OCI-LY7 (cell line): Measurements from ENCODE around the gene HYCC1. TPM values are rescaled to one million over a fixed set of nuclear protein-coding genes. Genes with fewer than 3 reads are reported as not detected.

Experiments
- BruUV-seq: library from RNA; stranded (reverse); fragments of 400-500 nt; replicated peaks from 2 replicates; lab custom pipeline; 2021; lab: Mats Ljungman, UMichigan
- CTCF ChIA-PET: fragments of 300-600 bp; sonication (Branson Sonifier 250); formaldehyde crosslinking; loops from one replicate; lab custom pipeline; 2022; ENCODE audit warnings: antibody characterized with exemption; ENCODE audit not compliant: unreplicated experiment; lab: Charles Lee
- POLR2A ChIA-PET: fragments of 300-600 bp; sonication (Branson Sonifier 250); formaldehyde crosslinking; loops from one replicate; lab custom pipeline; 2022; ENCODE audit warnings: antibody characterized with exemption; lab: Charles Lee
- DNase-seq: peaks from one replicate; pipeline ENCODE4 v3.0.0-alpha.2; 2015; ENCODE audit warnings: low spot score
- H2AFZ ChIP-seq: fragments of 200-600 bp; sonication (generic), shearing (Covaris generic); 2 replicates; pipeline ENCODE4 v1.6.1; 2014; ENCODE audit warnings: mild to moderate bottlenecking, antibody characterized with exemption, low read length, moderate library complexity
- H3K27ac ChIP-seq: fragments of 200-600 bp; sonication (generic); 2 replicates; pipeline ENCODE4 v1.5.1; 2014; ENCODE audit warnings: mixed run types, low read depth, mild to moderate bottlenecking, moderate library complexity, low read length, inconsistent platforms; ENCODE audit not compliant: poor library complexity, severe bottlenecking
- H3K36me3 ChIP-seq: fragments of 200-600 bp; sonication (generic); 2 replicates; pipeline ENCODE4 v1.6.1; 2014; ENCODE audit warnings: mild to moderate bottlenecking, antibody characterized with exemption, low read length, moderate library complexity, mixed read lengths; ENCODE audit not compliant: insufficient read depth
- H3K4me1 ChIP-seq: fragments of 200-600 bp; sonication (generic); 2 replicates; pipeline ENCODE4 v1.5.1; 2014; ENCODE audit warnings: mild to moderate bottlenecking, low read length; ENCODE audit not compliant: insufficient read depth, poor library complexity, severe bottlenecking
- H3K4me2 ChIP-seq: fragments of 200-600 bp; sonication (generic); 2 replicates; pipeline ENCODE4 v1.6.1; 2014; ENCODE audit warnings: mild to moderate bottlenecking, low read length
- H3K4me3 ChIP-seq: fragments of 200-600 bp; sonication (generic); 2 replicates; pipeline ENCODE4 v1.5.1; 2014; ENCODE audit warnings: mild to moderate bottlenecking, low read depth, low read length; ENCODE audit not compliant: poor library complexity, severe bottlenecking
- H3K79me2 ChIP-seq: fragments of 200-600 bp; sonication (generic); 2 replicates; pipeline ENCODE4 v1.6.1; 2016; ENCODE audit warnings: low read depth, mild to moderate bottlenecking, low read length, moderate library complexity, mixed read lengths; ENCODE audit not compliant: insufficient read depth
- H3K9me2 ChIP-seq: fragments of 200-600 bp; sonication (generic); 2 replicates; pipeline ENCODE4 v1.6.1; 2016; ENCODE audit warnings: mild to moderate bottlenecking, low read length, mixed read lengths; ENCODE audit not compliant: insufficient read depth
- H3K9me3 ChIP-seq: fragments of 200-600 bp; sonication (generic); 2 replicates; pipeline ENCODE4 v1.6.1; 2014; ENCODE audit warnings: mild to moderate bottlenecking, mixed run types, low read length, mixed read lengths
- H4K20me1 ChIP-seq: fragments of 200-600 bp; sonication (generic); 2 replicates; pipeline ENCODE4 v1.6.1; 2014; ENCODE audit warnings: mild to moderate bottlenecking, antibody characterized with exemption, low read length, moderate library complexity, mixed read lengths; ENCODE audit not compliant: insufficient read depth
- CTCF ChIP-seq: fragments of 200-600 bp; sonication (generic); conservative IDR thresholded peaks from 2 replicates; pipeline ENCODE4 v1.5.1; 2014; ENCODE audit warnings: mild to moderate bottlenecking, antibody characterized with exemption, low read length, moderate library complexity, mixed read lengths
- EZH2phosphoT487 ChIP-seq: fragments of 200-600 bp; sonication (generic); IDR thresholded peaks from 2 replicates; pipeline ENCODE4 v1.6.1; 2018; ENCODE audit warnings: low read depth, borderline replicate concordance, mild to moderate bottlenecking, mixed run types, antibody characterized with exemption, low read length, moderate library complexity, mixed read lengths
- intact Hi-C: fragments of 100-400 bp; cut with micrococcal nuclease; formaldehyde crosslinking; loops from one replicate; pipeline ENCODE4 v1.10.0; 2022; ENCODE audit not compliant: unreplicated experiment
- total RNA-seq, 2 experiments: library from RNA; depleted of rRNA in 1 of 2; stranded (reverse); fragments of >200 nt in 1 of 2; shearing (Covaris generic) in 1 of 2; gene quantifications; 2 replicates each; pipeline ENCODE4 v1.2.3, GENCODE V29; 2014 to 2022

Gene HYCC1
- total RNA-seq, 2 experiments from 2014 or later: 43.3 to 157 TPM

DNA sequence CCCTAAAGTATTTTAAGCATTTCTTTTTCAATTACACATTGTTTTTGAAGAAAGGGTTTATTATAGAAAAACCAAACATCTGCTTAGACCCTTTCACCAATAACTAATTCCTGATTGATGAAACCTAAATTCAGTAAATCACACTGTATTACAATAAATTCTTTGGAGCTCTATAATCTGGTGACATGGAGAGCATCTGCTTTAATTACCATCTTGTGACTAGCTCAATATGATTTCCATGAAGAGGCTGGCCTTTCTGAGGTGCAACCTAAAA, 9.7 kb downstream of the HYCC1 start:
- peaks cover 46% of the 10 kb centered on the region for H3K4me1 ChIP-seq
- no peak overlapping the region for H2AFZ ChIP-seq
- H3K79me2 ChIP-seq: peaks cover 100% of the 10 kb centered on the region
- no peak overlapping the region for H3K4me3 ChIP-seq
- H3K9me3 ChIP-seq: no peaks in the 10 kb centered on the region
- intact Hi-C loops: no loop called here
- H3K27ac ChIP-seq: no peak overlapping the region
- no TSS peak for BruUV-seq
- no peak overlapping the region for H3K4me2 ChIP-seq
- DNase-seq: no peak
- H3K9me2 ChIP-seq: no peaks in the 10 kb centered on the region; the same call in 1 of the 2 replicates
- POLR2A ChIA-PET: interaction anchor here (1.4 to 3.8 kb wide), 4 partner anchors 8 to 34 kb away, joined by 4 to 24 read pairs (median 6); no protein-coding TSS in a partner anchor
- TF ChIP-seq CTCF (no peak), EZH2phosphoT487 (no peak)
- peaks cover 23% of the 10 kb centered on the region for H4K20me1 ChIP-seq
- peaks cover 20% of the 10 kb centered on the region for H3K36me3 ChIP-seq
- CTCF ChIA-PET: no interaction called here

GRCh38 chr7:23003505-23004246, 10.3 kb downstream of the HYCC1 start:
- CTCF ChIA-PET: no interaction called here
- H3K4me3 ChIP-seq: no peak overlapping the region
- no peaks in the 10 kb centered on the region for H3K9me3 ChIP-seq
- no peak overlapping the region for H2AFZ ChIP-seq
- no peak overlapping the region for H3K27ac ChIP-seq
- TF ChIP-seq EZH2phosphoT487: no peak
- no peak for TF ChIP-seq CTCF
- intact Hi-C loops: no loop called here
- H3K4me2 ChIP-seq: no peak overlapping the region
- peaks cover 50% of the 10 kb centered on the region for H3K4me1 ChIP-seq
- DNase-seq: no peak
- no TSS peak for BruUV-seq
- H3K79me2 ChIP-seq: peaks cover 100% of the 10 kb centered on the region
- H3K9me2 ChIP-seq: no peaks in the 10 kb centered on the region; the same call in 1 of the 2 replicates
- peaks cover 25% of the 10 kb centered on the region for H4K20me1 ChIP-seq
- POLR2A ChIA-PET: interaction anchor here (0.6 to 3.8 kb wide), 6 partner anchors 9 to 128 kb away, joined by 3 to 24 read pairs (median 6); no protein-coding TSS in a partner anchor
- H3K36me3 ChIP-seq: peaks cover 18% of the 10 kb centered on the region

DNA sequence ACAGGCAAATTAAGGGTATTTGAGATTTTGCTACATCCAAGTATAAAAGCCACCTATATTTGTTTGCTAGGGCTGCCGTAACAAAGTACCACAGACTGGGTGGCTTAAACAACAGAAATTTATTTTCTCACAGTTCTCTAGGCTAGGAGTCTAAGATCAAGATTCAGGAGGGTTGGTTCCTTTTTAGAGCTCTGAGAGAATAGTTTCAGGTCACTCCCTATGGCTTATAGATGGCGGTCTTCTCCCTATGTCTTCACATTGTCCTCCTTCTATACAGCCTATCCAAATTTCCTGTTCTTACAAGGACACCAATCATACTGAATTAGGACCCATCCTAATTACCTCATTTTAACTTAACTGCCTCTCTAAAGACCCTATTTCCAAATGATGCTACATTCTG, 11.2 kb downstream of the HYCC1 start:
- BruUV-seq: no TSS peak
- intact Hi-C loops: no loop called here
- TF ChIP-seq CTCF (no peak), EZH2phosphoT487 (no peak)
- POLR2A ChIA-PET: interaction anchor here (0.5 to 3.8 kb wide), 9 partner anchors 8 to 173 kb away, joined by 3 to 24 read pairs (median 5); no protein-coding TSS in a partner anchor
- Histone ChIP-seq H3K4me2 (no peak overlapping the region), H3K27ac (no peak overlapping the region), H3K9me3 (no peaks in the 10 kb centered on the region), H3K9me2 (no peaks in the 10 kb centered on the region), H3K79me2 (peaks cover 100% of the 10 kb centered on the region), H3K4me1 (peaks cover 58% of the 10 kb centered on the region), H3K36me3 (peaks cover 16% of the 10 kb centered on the region), H3K4me3 (no peak overlapping the region), H4K20me1 (peaks cover 17% of the 10 kb centered on the region), H2AFZ (no peak overlapping the region)
- no peak for DNase-seq
- CTCF ChIA-PET: no interaction called here
